Heart left ventricle (tissue), 13 donors: ENCODE results near the gene SRGAP2B.
"Not testable (repeated sequence)": the region's sequence is repeated elsewhere in the genome, so short reads cannot be mapped to it uniquely, and the experiment has no call there.

Experiments
- POLR2A ChIP-seq, 2 donors: fragments of 450-650 bp; IDR thresholded peaks; one replicate each; pipeline ENCODE4 v1.6.1; 2017; ENCODE audit warnings: antibody characterized with exemption in 2 of 2, mild to moderate bottlenecking in 2 of 2, moderate library complexity in 2 of 2
- TF ChIP-seq, protein P1 (sequence below), 12 donors: fragments of 200-600 bp; sonication (generic) in 4 of 12; IDR thresholded peaks; one replicate each; pipeline versions ENCODE4 v1.5.0 to v1.8.0; 2018 to 2022; ENCODE audit warnings: antibody characterized with exemption in 12 of 12, mild to moderate bottlenecking in 5 of 12
- donor health status: ischemic (EF 13 %, LVEDD 7.1; RV severe dilation, severe dysfunction).
- donor health status: DM: no; HTN: yes; CAD: no.
- donor health status: DM: no; HTN: no; CAD: no.
- donor health status: ischemic (EF 25% LVEDD 6.9; RV normal size, moderate dysfunction).
- donor health status: ischemic (EF 25% LVEDD 5.7; RV mildly dilated, moderate dysfunction).
- donor health status: ischemic (EF 35%, LVEDD 5.7; RV mildly dilated, moderate dysfunction).
- donor health status: nonischemic (EF 11% LVEDD 7.7; RV severe dilation, severe dysfunction).
- donor health status: DM: yes; HTN: yes; CAD: no.
- donor health status: PGD.
- donor health status: ischemic (EF 29% LVEDD 5.4; RV normal size, mild dysfunction).
- donor health status: nonischemic (EF 23%, LVEDD 6.1; RV moderate dilation, normal function).

DNA sequence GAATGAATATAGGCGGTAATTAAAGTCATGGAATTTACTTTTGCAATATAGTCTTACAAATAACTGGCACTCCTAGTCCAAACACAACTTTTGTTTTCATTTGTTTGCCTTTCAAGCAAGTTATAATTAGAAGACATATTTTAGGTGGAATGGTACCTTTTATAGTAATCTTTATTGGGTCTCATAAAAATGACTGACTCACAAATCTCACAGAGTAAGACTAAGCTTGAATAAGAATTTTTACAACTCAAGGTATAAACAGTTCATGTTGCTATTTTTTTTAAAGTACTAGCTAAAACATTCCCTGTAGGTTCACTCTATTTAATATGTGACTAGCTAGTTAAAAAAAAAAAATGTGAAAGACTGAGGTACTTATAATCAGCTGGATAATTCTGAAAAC lies 6.6 kb upstream of the SRGAP2B start:
- TF ChIP-seq POLR2A (IDR thresholded peaks at IDR 0.05) = not testable (repeated sequence)
- TF ChIP-seq, protein P1, sequence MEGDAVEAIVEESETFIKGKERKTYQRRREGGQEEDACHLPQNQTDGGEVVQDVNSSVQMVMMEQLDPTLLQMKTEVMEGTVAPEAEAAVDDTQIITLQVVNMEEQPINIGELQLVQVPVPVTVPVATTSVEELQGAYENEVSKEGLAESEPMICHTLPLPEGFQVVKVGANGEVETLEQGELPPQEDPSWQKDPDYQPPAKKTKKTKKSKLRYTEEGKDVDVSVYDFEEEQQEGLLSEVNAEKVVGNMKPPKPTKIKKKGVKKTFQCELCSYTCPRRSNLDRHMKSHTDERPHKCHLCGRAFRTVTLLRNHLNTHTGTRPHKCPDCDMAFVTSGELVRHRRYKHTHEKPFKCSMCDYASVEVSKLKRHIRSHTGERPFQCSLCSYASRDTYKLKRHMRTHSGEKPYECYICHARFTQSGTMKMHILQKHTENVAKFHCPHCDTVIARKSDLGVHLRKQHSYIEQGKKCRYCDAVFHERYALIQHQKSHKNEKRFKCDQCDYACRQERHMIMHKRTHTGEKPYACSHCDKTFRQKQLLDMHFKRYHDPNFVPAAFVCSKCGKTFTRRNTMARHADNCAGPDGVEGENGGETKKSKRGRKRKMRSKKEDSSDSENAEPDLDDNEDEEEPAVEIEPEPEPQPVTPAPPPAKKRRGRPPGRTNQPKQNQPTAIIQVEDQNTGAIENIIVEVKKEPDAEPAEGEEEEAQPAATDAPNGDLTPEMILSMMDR (IDR thresholded peaks at IDR 0.05) = not testable (repeated sequence)
